B cell (primary cell): ENCODE measurements around the gene CXCL3. TPM values are rescaled to one million over a fixed set of nuclear protein-coding genes. Genes with fewer than 3 reads are reported as not detected.

Experiments
- ATAC-seq: fragments of 200-7000 bp; cut with Tn5 transposase; one replicate; pipeline ENCODE4 v1.10.0; 2021; ENCODE audit warnings: low read depth, mild to moderate bottlenecking, moderate number of reproducible peaks, moderate library complexity
- CTCF ChIA-PET: fragments of 350-600 bp; sonication (Branson Sonifier 250); formaldehyde crosslinking; loops from one replicate; lab custom pipeline; 2021; ENCODE audit warnings: antibody characterized with exemption, inconsistent platforms; lab: Charles Lee
- POLR2A ChIA-PET: fragments of 350-600 bp; sonication (Branson Sonifier 250); formaldehyde crosslinking; loops from one replicate; lab custom pipeline; 2021; ENCODE audit warnings: antibody characterized with exemption; lab: Charles Lee
- DNase-seq: peaks from one replicate; pipeline ENCODE4 v3.0.0; 2013
- H2AFZ ChIP-seq: 2 replicates; pipeline ENCODE4 v1.6.1; 2012; ENCODE audit warnings: mild to moderate bottlenecking, low read depth, low read length; ENCODE audit not compliant: insufficient read depth, poor library complexity, severe bottlenecking
- H3K27ac ChIP-seq, 2 donors: 1 replicate in 1 of 2; 2 replicates in 1 of 2; pipeline ENCODE4 v1.5.1; 2012 to 2013; ENCODE audit warnings: low read length in 2 of 2, mild to moderate bottlenecking in 2 of 2, moderate library complexity in 1 of 2
- H3K27me3 ChIP-seq, 4 experiments: fragments of 200-600 bp in 1 of 4; sonication (generic) in 1 of 4; replicated peaks in 1 of 4; 1 replicate in 2 of 4; 2 replicates in 2 of 4; pipeline versions ENCODE4 v1.6.1 to v1.7.0; 2013 to 2016; ENCODE audit warnings: low read length in 3 of 4, mild to moderate bottlenecking in 2 of 4, mixed read lengths in 1 of 4, moderate library complexity in 1 of 4; ENCODE audit not compliant: insufficient read depth in 4 of 4, control insufficient read depth in 3 of 4; ENCODE audit errors: control extremely low read depth in 1 of 4
- H3K36me3 ChIP-seq, 2 experiments: replicated peaks in 1 of 2; 1 replicate in 1 of 2; 2 replicates in 1 of 2; pipeline versions ENCODE4 v1.6.1 to v1.7.1; 2013; ENCODE audit warnings: low read length in 1 of 2; ENCODE audit not compliant: insufficient read depth in 2 of 2, control insufficient read depth in 1 of 2; ENCODE audit errors: control extremely low read depth in 1 of 2, extremely low read depth in 1 of 2
- H3K4me1 ChIP-seq, 2 donors: fragments of 200-600 bp in 1 of 2; sonication (generic) in 1 of 2; 1 replicate in 1 of 2; 2 replicates in 1 of 2; pipeline versions ENCODE4 v1.5.1 to v1.6.1; 2013 to 2017; ENCODE audit warnings: low read length in 2 of 2; ENCODE audit not compliant: control insufficient read depth in 2 of 2, insufficient read depth in 2 of 2
- H3K4me2 ChIP-seq: replicated peaks from 2 replicates; pipeline ENCODE3; 2012; ENCODE audit warnings: mild to moderate bottlenecking, low read depth, low read length; ENCODE audit not compliant: poor library complexity, severe bottlenecking
- H3K4me3 ChIP-seq, 5 experiments: fragments of 200-600 bp in 1 of 5; sonication (generic) in 1 of 5; 1 replicate in 3 of 5; 2 replicates in 2 of 5; pipeline versions ENCODE4 v1.5.1 to v1.7.0; 2011 to 2016; ENCODE audit warnings: low read length in 4 of 5, mild to moderate bottlenecking in 4 of 5, low read depth in 2 of 5, control low read depth in 1 of 5, moderate library complexity in 1 of 5; ENCODE audit not compliant: insufficient read depth in 1 of 5; ENCODE audit errors: control extremely low read depth in 1 of 5, extremely low read depth in 1 of 5
- H3K79me2 ChIP-seq: fragments of 200-600 bp; sonication (generic); one replicate; pipeline ENCODE4 v1.6.0; 2016; ENCODE audit warnings: low read length; ENCODE audit not compliant: control insufficient read depth, insufficient read depth
- H3K9ac ChIP-seq: fragments of 200-600 bp; sonication (generic); 2 replicates; pipeline ENCODE4 v1.6.1; 2017; ENCODE audit warnings: mild to moderate bottlenecking, low read length, moderate library complexity
- H3K9me3 ChIP-seq, 3 donors: one replicate each; pipeline versions ENCODE4 v1.6.1 to v1.7.1; 2013; ENCODE audit warnings: low read length in 2 of 3; ENCODE audit not compliant: control insufficient read depth in 2 of 3, insufficient read depth in 1 of 3; ENCODE audit errors: control extremely low read depth in 1 of 3
- H4K20me1 ChIP-seq: 2 replicates; pipeline ENCODE4 v1.6.0; 2012; ENCODE audit warnings: mild to moderate bottlenecking, low read length; ENCODE audit not compliant: insufficient read depth, control insufficient read depth, poor library complexity, severe bottlenecking
- H3K27ac Mint-ChIP-seq: one replicate; pipeline ENCODE4 v1.8.0; 2021; ENCODE audit warnings: mixed read lengths
- H3K27me3 Mint-ChIP-seq: one replicate; pipeline ENCODE4 v1.8.0; 2021; ENCODE audit warnings: mixed read lengths
- H3K4me1 Mint-ChIP-seq: one replicate; pipeline ENCODE4 v1.8.0; 2021; ENCODE audit warnings: mixed read lengths
- H3K4me3 Mint-ChIP-seq: one replicate; pipeline ENCODE4 v1.8.0; 2021; ENCODE audit warnings: mixed read lengths
- H3K9me3 Mint-ChIP-seq: one replicate; pipeline ENCODE4 v1.8.0; 2022; ENCODE audit warnings: mixed read lengths; ENCODE audit not compliant: insufficient read depth
- EZH2 ChIP-seq: IDR thresholded peaks from 2 replicates; pipeline ENCODE4 v1.6.1; 2012; ENCODE audit warnings: borderline replicate concordance, low read depth, mild to moderate bottlenecking, moderate library complexity, low read length; ENCODE audit not compliant: insufficient read depth, poor library complexity, severe bottlenecking
- WGBS: methylation state at CpG from one replicate; pipeline ENCODE4 v1.1.5; 2013; ENCODE audit warnings: missing lambda C conversion rate; ENCODE audit not compliant: insufficient coverage; 5-methylcytosine and 5-hydroxymethylcytosine counted together
- intact Hi-C: fragments of 100-400 bp; cut with micrococcal nuclease; formaldehyde crosslinking; loops from one replicate; pipeline ENCODE4 v1.10.0; 2022
- polyA plus RNA-seq: library from polyadenylated mRNA; depleted of rRNA; stranded (reverse); fragments of >200 nt; gene quantifications from 2 replicates; pipeline ENCODE4 v1.2.3, GENCODE V29; 2012
- total RNA-seq, 2 donors: library from RNA; stranded (reverse); fragments of 120-200 nt in 1 of 2; gene quantifications; 1 replicate in 1 of 2; 2 replicates in 1 of 2; pipeline versions ENCODE4 v1.2.3 to v1.2.4, GENCODE V29; 2013 to 2022
- TF ChIP-seq, protein P1 (sequence below): fragments of 200-600 bp; IDR thresholded peaks from one replicate; pipeline ENCODE4 v1.8.0; 2022; ENCODE audit warnings: antibody characterized with exemption, mild to moderate bottlenecking

CXCL3 gene
- total and polyA plus RNA-seq, 2 donors (not counting 1 experiment from before 2014, with no cell fraction given): not detected

DNA sequence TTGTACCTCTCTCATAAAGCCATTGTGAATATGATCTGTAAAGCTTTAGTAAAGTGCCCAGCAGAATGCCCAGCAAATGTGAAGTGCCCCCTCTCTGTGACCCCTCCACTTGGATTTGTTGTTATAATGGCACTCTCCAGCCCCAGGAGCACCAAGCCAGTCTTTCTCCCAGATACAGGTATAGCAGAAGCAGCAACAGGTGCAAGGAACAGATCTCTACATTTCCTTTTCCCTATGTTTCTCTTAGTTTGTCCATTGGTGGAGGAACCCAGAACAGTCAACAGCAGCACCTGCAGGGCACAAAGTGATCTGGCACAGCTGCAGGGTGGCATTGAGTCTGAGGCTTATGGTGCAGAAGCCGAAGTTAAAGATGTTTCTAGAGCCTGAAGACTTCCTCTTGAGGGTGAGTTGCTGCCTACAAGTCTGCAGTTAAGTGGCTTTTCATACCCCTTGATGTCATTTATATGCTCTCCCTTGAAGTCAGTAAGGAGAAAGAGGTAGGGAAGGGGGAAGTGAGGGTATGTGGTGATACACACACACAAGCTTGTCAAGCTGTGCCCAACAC lies 16.1 kb upstream of the CXCL3 start:
- Histone ChIP-seq H3K27ac (no peak overlapping the region), H2AFZ (no peak overlapping the region), H3K9me3 (no peaks in the 10 kb centered on the region), H3K9ac (no peak overlapping the region), H3K4me1 (no peaks in the 10 kb centered on the region), H3K4me2 (no peak overlapping the region), H3K79me2 (no peaks in the 10 kb centered on the region), H3K4me3 (no peak overlapping the region), H3K36me3 (no peaks in the 10 kb centered on the region), H3K27me3 (no peaks in the 10 kb centered on the region), H4K20me1 (no peaks in the 10 kb centered on the region)
- H3K27me3 Mint-ChIP-seq: peaks cover 13% of the 10 kb centered on the region
- WGBS: no CpG with 5 or more reads among the region's 1 CpG
- DNase-seq: no peak
- intact Hi-C loops: no loop called here
- peaks cover 7% of the 10 kb centered on the region for H3K9me3 Mint-ChIP-seq
- no peak overlapping the region for H3K4me3 Mint-ChIP-seq
- no peak overlapping the region for H3K27ac Mint-ChIP-seq
- CTCF ChIA-PET: no interaction called here
- ATAC-seq: no peak
- POLR2A ChIA-PET: no interaction called here
- H3K4me1 Mint-ChIP-seq: no peaks in the 10 kb centered on the region
- TF ChIP-seq EZH2: no peak
- TF ChIP-seq, protein P1, sequence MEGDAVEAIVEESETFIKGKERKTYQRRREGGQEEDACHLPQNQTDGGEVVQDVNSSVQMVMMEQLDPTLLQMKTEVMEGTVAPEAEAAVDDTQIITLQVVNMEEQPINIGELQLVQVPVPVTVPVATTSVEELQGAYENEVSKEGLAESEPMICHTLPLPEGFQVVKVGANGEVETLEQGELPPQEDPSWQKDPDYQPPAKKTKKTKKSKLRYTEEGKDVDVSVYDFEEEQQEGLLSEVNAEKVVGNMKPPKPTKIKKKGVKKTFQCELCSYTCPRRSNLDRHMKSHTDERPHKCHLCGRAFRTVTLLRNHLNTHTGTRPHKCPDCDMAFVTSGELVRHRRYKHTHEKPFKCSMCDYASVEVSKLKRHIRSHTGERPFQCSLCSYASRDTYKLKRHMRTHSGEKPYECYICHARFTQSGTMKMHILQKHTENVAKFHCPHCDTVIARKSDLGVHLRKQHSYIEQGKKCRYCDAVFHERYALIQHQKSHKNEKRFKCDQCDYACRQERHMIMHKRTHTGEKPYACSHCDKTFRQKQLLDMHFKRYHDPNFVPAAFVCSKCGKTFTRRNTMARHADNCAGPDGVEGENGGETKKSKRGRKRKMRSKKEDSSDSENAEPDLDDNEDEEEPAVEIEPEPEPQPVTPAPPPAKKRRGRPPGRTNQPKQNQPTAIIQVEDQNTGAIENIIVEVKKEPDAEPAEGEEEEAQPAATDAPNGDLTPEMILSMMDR: no peak

DNA sequence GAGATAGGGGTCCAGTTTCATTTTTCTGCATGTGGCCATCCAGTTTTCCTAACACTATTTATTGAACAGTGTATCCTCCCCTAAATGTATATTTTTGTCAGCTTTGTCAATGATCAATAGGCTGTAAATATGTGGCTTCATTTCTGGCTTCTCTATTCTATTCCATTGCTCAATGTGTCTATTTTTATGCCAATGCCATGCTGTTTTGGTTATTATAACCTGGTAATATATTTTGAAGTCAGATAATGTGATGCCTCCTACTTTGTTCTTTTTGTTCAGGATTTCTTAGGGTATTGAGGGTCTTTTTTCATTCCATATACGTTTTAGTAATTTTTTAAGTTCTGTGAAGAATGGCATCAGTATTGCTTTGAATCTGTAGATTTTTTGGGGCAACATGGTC lies 8.7 kb upstream of the CXCL3 start:
- ATAC-seq: no peak

More for the DNA sequence above, 8.7 kb upstream of the CXCL3 start:
- Histone ChIP-seq H3K4me1 (no peaks in the 10 kb centered on the region), H4K20me1 (no peaks in the 10 kb centered on the region), H3K9ac (no peak overlapping the region), H3K79me2 (no peaks in the 10 kb centered on the region), H3K9me3 (peaks cover 0 to 5% (median 3%) of the 10 kb centered on the region in 3 donors), H3K27ac (no peak overlapping the region), H2AFZ (no peak overlapping the region), H3K4me2 (no peak overlapping the region), H3K36me3 (no peaks in the 10 kb centered on the region), H3K27me3 (peaks cover 0 to 5% (median 0%) of the 10 kb centered on the region in 4 experiments), H3K4me3 (no peak overlapping the region)
- no peak for DNase-seq
- Mint-ChIP-seq H3K4me3 (no peak overlapping the region), H3K9me3 (peaks cover 9% of the 10 kb centered on the region), H3K27me3 (peaks cover 14% of the 10 kb centered on the region), H3K27ac (no peak overlapping the region), H3K4me1 (no peaks in the 10 kb centered on the region)
- TF ChIP-seq, protein P1: no peak
- no peak for TF ChIP-seq EZH2
- ChIA-PET CTCF (no interaction called here), POLR2A (no interaction called here)
- intact Hi-C loops: no loop called here
- no CpG with 5 or more reads among the region's 1 CpG for WGBS
